ENCODE results near the gene NGEF.

Gene NGEF

DNA sequence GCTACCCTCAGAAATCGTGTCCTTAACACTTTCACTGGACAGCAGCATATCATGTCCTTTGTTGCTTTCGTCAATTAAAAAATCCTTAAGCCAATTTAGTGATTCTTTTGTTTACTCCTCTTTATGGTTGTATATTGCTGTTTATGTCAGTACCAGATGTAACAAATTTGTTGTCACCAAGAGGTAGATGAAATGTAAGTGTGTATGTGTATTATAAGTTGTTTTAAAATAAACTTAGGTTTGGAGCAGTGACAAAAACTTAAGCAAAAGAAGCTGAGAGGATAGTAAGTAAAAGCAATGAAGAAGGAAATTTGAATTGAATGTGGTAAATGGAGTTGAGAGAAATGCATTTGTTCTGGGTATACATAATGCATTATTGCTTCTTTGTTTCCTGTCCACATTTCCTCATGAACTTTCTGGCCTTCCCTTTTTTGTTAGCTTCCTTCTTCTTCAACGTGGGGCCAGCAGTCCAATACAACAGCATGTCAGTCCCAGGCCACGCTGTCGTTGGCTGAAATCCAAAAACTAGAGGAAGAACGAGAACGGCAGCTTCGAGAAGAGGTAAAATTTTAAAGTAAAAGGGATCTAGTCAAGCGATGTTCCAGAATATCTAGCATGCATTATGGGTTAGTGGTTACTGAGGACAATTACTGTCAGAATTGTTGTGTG is 173.5 kb downstream of the NGEF start:
- Histone ChIP-seq H3K27ac (no peak overlapping the region), H3K4me3 (no peak overlapping the region), H3K9me3 (no peaks in the 10 kb centered on the region), H3K36me3 (peaks cover 36 to 78% (median 67%) of the 10 kb centered on the region in 3 donors), H3K4me1 (peaks cover 0 to 7% (median 0%) of the 10 kb centered on the region in 4 donors), H3K27me3 (no peaks in the 10 kb centered on the region)
- TF ChIP-seq, protein P1, sequence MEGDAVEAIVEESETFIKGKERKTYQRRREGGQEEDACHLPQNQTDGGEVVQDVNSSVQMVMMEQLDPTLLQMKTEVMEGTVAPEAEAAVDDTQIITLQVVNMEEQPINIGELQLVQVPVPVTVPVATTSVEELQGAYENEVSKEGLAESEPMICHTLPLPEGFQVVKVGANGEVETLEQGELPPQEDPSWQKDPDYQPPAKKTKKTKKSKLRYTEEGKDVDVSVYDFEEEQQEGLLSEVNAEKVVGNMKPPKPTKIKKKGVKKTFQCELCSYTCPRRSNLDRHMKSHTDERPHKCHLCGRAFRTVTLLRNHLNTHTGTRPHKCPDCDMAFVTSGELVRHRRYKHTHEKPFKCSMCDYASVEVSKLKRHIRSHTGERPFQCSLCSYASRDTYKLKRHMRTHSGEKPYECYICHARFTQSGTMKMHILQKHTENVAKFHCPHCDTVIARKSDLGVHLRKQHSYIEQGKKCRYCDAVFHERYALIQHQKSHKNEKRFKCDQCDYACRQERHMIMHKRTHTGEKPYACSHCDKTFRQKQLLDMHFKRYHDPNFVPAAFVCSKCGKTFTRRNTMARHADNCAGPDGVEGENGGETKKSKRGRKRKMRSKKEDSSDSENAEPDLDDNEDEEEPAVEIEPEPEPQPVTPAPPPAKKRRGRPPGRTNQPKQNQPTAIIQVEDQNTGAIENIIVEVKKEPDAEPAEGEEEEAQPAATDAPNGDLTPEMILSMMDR (IDR thresholded peaks at IDR 0.05) = no peak
- intact Hi-C loops (cut with DNase I; ENCODE audit: low total_unique reads) = no loop called here
- peak in 1 of 2 donors; percentile 71 for DNase-seq

DNA sequence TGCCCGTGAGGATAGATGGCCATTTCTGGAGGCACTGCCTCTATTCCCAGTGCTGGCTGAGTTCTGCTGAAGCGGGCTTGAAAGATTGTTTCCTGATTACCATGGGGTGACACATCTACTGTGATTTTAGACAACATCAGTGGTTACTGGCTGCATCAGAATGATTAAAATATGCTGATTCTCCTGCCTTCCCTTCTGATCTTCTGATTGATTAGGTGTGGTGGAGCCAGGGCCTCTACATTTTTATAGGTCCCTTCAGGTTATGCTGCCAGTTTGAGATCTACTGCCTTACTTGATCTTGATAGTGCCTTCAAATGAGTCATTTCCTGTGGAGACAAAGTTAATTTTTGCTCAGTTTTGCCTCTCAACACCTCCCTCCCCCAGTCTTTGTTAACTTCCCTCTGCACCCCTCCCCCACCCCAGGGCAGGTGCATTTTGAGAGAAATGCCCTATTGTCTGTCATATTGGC is 174.6 kb downstream of the NGEF start:
- no peaks in the 10 kb centered on the region for H3K27me3 ChIP-seq
- TF ChIP-seq, protein P1 (IDR thresholded peaks at IDR 0.05) = no peak
- H3K27ac ChIP-seq = no peak overlapping the region
- H3K9me3 ChIP-seq = no peaks in the 10 kb centered on the region
- peaks cover 0 to 7% (median 0%) of the 10 kb centered on the region in 4 donors for H3K4me1 ChIP-seq
- intact Hi-C loops (cut with DNase I; ENCODE audit: low total_unique reads) = no loop called here
- peaks cover 28 to 78% (median 66%) of the 10 kb centered on the region in 3 donors for H3K36me3 ChIP-seq
- DNase-seq = no peak
- H3K4me3 ChIP-seq = no peak overlapping the region

DNA sequence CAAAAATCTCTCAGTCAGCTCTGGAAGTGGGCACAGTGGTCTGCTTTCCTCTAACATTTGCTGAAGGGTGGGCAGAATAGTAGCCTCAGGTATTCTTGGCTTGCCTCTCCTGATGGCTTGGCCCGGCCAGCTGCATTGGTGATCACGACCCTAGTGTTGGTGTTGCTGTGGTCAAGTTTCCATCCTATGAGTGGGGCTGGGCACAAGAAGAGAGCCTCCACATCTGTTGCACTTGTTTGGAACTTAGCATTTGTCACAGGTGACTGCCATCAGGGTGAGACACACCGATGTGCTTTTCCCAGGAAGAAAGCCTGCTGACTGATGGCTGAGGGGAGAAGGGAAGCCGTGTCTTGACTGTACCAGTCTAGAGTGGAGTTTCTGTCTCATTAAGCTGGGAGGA is 176.1 kb downstream of the NGEF start:
- Histone ChIP-seq H3K4me1 (peaks cover 0 to 7% (median 0%) of the 10 kb centered on the region in 4 donors), H3K36me3 (peaks cover 36 to 84% (median 68%) of the 10 kb centered on the region in 3 donors), H3K4me3 (no peak overlapping the region), H3K27me3 (no peaks in the 10 kb centered on the region), H3K9me3 (no peaks in the 10 kb centered on the region), H3K27ac (no peak overlapping the region)
- DNase-seq = no peak
- intact Hi-C loops (cut with DNase I; ENCODE audit: low total_unique reads) = no loop called here
- TF ChIP-seq, protein P1 (IDR thresholded peaks at IDR 0.05) = no peak

DNA sequence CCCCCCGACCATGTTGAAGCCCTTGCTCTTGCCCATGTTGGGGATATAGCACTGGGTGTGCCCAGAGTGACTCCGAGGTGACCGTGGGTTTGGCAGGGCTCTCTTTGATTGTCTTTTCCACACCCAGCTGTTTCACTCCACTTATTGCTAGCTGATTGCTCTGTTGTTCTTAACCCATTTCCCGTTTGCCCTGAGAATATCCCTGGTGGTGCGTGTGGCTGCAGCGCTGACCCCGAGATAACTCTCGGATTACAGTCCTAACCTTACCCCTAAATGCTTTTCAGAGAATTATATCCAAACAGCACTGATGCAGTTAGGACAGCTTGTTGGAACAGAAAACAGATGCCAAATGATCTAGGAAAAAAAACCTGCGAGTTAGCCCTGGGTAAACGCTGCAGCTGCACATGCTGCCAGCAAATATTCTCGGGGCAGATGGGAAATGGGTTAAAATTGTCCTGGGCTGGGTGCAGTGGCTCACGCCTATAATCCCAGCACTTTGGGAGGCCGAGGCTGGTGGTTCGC is 177.3 kb downstream of the NGEF start:
- intact Hi-C loops (cut with DNase I; ENCODE audit: low total_unique reads) = no loop called here
- peaks cover 38 to 84% (median 68%) of the 10 kb centered on the region in 3 donors for H3K36me3 ChIP-seq
- H3K27ac ChIP-seq = no peak overlapping the region

DNA sequence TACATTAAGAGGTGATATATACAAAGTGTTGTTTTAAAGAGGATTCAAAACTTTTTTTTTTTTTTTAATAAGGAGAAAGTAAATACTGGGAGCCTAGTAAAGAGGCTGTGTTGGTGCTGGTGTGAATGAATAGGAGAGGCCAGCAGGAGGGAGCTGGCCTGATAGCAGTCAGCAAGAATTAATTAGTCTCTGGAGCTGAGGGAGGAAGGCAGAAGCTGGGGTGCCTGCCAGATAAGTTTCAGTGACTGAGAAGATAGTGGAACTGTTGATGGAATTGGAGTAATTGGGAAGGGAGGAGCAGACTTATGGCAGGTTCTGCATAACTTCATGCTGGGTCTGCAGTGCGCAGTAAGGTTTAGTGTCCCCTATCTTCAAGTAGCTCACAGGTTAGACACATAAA is 179.2 kb downstream of the NGEF start:
- H3K27ac ChIP-seq = no peak overlapping the region
- TF ChIP-seq, protein P1 (IDR thresholded peaks at IDR 0.05) = no peak
- no peaks in the 10 kb centered on the region for H3K9me3 ChIP-seq
- no peaks in the 10 kb centered on the region for H3K27me3 ChIP-seq
- intact Hi-C loops (cut with DNase I; ENCODE audit: low total_unique reads) = no loop called here
- no peak overlapping the region for H3K4me3 ChIP-seq
- no peak for DNase-seq
- H3K36me3 ChIP-seq = peaks cover 36 to 77% (median 63%) of the 10 kb centered on the region in 3 donors
- H3K4me1 ChIP-seq = peaks cover 0 to 6% (median 0%) of the 10 kb centered on the region in 4 donors

More for the DNA sequence above, 177.3 kb downstream of the NGEF start:
- Histone ChIP-seq H3K4me1 (peaks cover 0 to 7% (median 0%) of the 10 kb centered on the region in 4 donors), H3K27me3 (no peaks in the 10 kb centered on the region), H3K4me3 (no peak overlapping the region), H3K9me3 (no peaks in the 10 kb centered on the region)
- TF ChIP-seq, protein P1 (IDR thresholded peaks at IDR 0.05) = no peak
- no peak for DNase-seq

All from tibial artery (tissue), 4 donors.